ENCODE results near the gene MBP.

The MBP gene

GRCh38 chr18:77112747-77113092, 19.9 kb downstream of the MBP start:
- no peak for DNase-seq (ENCODE audit: extremely low spot score)
- no peak for TF ChIP-seq SUZ12 (IDR thresholded peaks at IDR 0.05)
- ChIA-PET CTCF (no interaction called here), POLR2A (no interaction called here)

- ChIA-PET POLR2A (no interaction called here), CTCF (no interaction called here)
- no peak for DNase-seq (ENCODE audit: extremely low spot score)
- TF ChIP-seq LEF1 (IDR thresholded peaks at IDR 0.05; ENCODE audit: borderline replicate concordance), result no peak
- TF ChIP-seq ZNF384 (IDR thresholded peaks at IDR 0.05), result no peak
- TF ChIP-seq FOXK2 (IDR thresholded peaks at IDR 0.05), result no peak
- no peak for TF ChIP-seq ARNT (IDR thresholded peaks at IDR 0.05)
- no peak for TF ChIP-seq BHLHE40 (IDR thresholded peaks at IDR 0.05; ENCODE audit: borderline replicate concordance)
These were observed 20.4 kb downstream of the MBP start for GRCh38 chr18:77111951-77112746.

GRCh38 chr18:77111449-77111848, 21.1 kb downstream of the MBP start:
- TF ChIP-seq SUZ12 (IDR thresholded peaks at IDR 0.05), result no peak
- TF ChIP-seq LEF1 (IDR thresholded peaks at IDR 0.05; ENCODE audit: borderline replicate concordance), result no peak
- no peak for TF ChIP-seq CTBP1 (IDR thresholded peaks at IDR 0.05; ENCODE audit: borderline replicate concordance)
- no peak for TF ChIP-seq TARDBP (IDR thresholded peaks at IDR 0.05)
- no peak for TF ChIP-seq L3MBTL2 (conservative IDR thresholded peaks at IDR 0.05)
- no peak for TF ChIP-seq ARNT (IDR thresholded peaks at IDR 0.05)
- no peak for TF ChIP-seq FOXA1 (IDR thresholded peaks at IDR 0.05)
- no peak for TF ChIP-seq PKNOX1 (IDR thresholded peaks at IDR 0.05)
- no peak for TF ChIP-seq FOXK2 (IDR thresholded peaks at IDR 0.05)
- TF ChIP-seq SP1 (IDR thresholded peaks at IDR 0.05), result no peak
- TF ChIP-seq ZNF384 (IDR thresholded peaks at IDR 0.05), result no peak
- no peak for TF ChIP-seq HDGF (IDR thresholded peaks at IDR 0.05; ENCODE audit: borderline replicate concordance)
- TF ChIP-seq FOXM1 (IDR thresholded peaks at IDR 0.05; ENCODE audit: borderline replicate concordance), result no peak
- TF ChIP-seq NFRKB (IDR thresholded peaks at IDR 0.05), result no peak
- TF ChIP-seq BHLHE40 (IDR thresholded peaks at IDR 0.05; ENCODE audit: borderline replicate concordance), result no peak
- TF ChIP-seq ELF4 (IDR thresholded peaks at IDR 0.05), result no peak
- no peak for DNase-seq (ENCODE audit: extremely low spot score)
- CTCF ChIA-PET, result no interaction called here
- POLR2A ChIA-PET, result no interaction called here

DNA sequence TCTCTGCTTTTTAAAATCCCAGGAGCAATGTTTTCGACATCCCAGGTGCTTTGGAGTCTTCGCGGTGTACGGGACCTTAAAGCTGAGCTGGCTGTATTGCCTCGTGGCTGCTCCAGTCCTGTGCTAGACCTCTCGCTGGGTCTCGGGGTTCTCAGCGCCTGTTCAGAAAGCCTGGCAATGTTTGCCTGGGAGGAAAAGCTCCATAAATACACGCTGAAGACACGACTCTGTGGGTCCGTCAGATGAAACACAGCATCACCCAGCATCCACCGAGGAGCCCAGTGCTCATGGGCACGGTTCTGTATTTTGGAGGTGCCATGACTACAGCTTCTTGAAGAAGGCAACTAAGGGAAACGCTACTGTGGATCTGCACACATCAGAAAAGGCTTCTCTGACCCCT, 21.6 kb downstream of the MBP start:
- ChIA-PET CTCF (no interaction called here), POLR2A (no interaction called here)
- DNase-seq (ENCODE audit: extremely low spot score), result no peak
- TF ChIP-seq CTBP1 (IDR thresholded peaks at IDR 0.05; ENCODE audit: borderline replicate concordance), result no peak
- TF ChIP-seq ARNT (IDR thresholded peaks at IDR 0.05), result no peak
- TF ChIP-seq FOXM1 (IDR thresholded peaks at IDR 0.05; ENCODE audit: borderline replicate concordance), result no peak

DNA sequence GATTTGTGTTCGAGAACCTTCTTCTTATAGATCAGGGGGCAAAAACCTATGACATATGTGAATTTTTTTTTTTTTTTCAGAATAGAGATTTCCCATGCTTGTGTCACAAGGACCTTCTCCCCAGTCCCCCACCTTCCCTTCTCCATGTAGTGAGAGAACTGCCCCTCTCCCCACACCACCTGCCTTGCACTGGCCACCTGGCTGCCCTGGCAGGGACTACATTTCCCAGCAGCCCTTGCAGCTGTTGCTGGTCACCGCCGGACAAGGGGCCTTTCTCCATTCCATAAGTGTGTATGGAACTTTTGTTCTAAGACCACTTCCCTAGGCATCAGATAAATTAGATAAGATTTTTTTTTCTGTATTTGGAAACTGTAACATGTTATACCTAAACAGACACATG, 22.2 kb downstream of the MBP start:
- ChIA-PET CTCF (no interaction called here), POLR2A (no interaction called here)
- DNase-seq (ENCODE audit: extremely low spot score), result no peak
- TF ChIP-seq TARDBP (IDR thresholded peaks at IDR 0.05) (no peak), ZNF384 (IDR thresholded peaks at IDR 0.05) (no peak), BHLHE40 (IDR thresholded peaks at IDR 0.05; ENCODE audit: borderline replicate concordance) (no peak), FOXK2 (IDR thresholded peaks at IDR 0.05) (no peak), FOXM1 (IDR thresholded peaks at IDR 0.05; ENCODE audit: borderline replicate concordance) (no peak)

DNA sequence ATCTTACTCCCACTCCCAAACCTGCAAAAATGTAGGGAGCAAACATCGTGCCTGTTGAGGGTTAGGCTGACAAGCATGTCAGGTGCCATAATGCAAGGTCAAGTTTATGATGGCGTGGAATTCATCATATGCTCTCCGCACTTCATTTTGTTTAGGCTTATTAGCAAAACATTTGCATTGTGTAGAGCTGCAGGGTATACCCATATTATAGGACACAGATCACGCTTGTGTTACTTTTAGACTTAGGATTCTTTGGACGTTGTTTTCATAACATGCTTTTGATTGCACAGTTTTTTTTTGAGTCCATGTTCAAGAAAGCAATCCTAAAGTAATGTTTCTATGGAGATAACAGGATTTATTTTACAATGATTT, 22.9 kb downstream of the MBP start:
- CTCF ChIA-PET, result no interaction called here
- DNase-seq (ENCODE audit: extremely low spot score), result no peak
- TF ChIP-seq FOXA1 (IDR thresholded peaks at IDR 0.05) (no peak), LEF1 (IDR thresholded peaks at IDR 0.05; ENCODE audit: borderline replicate concordance) (no peak), ARNT (IDR thresholded peaks at IDR 0.05) (no peak), FOXK2 (IDR thresholded peaks at IDR 0.05) (no peak), FOXM1 (IDR thresholded peaks at IDR 0.05; ENCODE audit: borderline replicate concordance) (no peak), SUZ12 (IDR thresholded peaks at IDR 0.05) (no peak), ZNF384 (IDR thresholded peaks at IDR 0.05) (no peak), NFRKB (IDR thresholded peaks at IDR 0.05) (no peak), SP1 (IDR thresholded peaks at IDR 0.05) (no peak), HDGF (IDR thresholded peaks at IDR 0.05; ENCODE audit: borderline replicate concordance) (no peak), CTBP1 (IDR thresholded peaks at IDR 0.05; ENCODE audit: borderline replicate concordance) (no peak), BHLHE40 (IDR thresholded peaks at IDR 0.05; ENCODE audit: borderline replicate concordance) (no peak)
- POLR2A ChIA-PET, result no interaction called here

- DNase-seq (ENCODE audit: extremely low spot score), result no peak
- CTCF ChIA-PET, result no interaction called here
- no peak for TF ChIP-seq ELF4 (IDR thresholded peaks at IDR 0.05)
- TF ChIP-seq PKNOX1 (IDR thresholded peaks at IDR 0.05), result no peak
- TF ChIP-seq NFRKB (IDR thresholded peaks at IDR 0.05), result no peak
- TF ChIP-seq TARDBP (IDR thresholded peaks at IDR 0.05), result no peak
- TF ChIP-seq ARNT (IDR thresholded peaks at IDR 0.05), result no peak
- TF ChIP-seq SUZ12 (IDR thresholded peaks at IDR 0.05), result no peak
- no peak for TF ChIP-seq ZNF384 (IDR thresholded peaks at IDR 0.05)
- no peak for TF ChIP-seq CTBP1 (IDR thresholded peaks at IDR 0.05; ENCODE audit: borderline replicate concordance)
- TF ChIP-seq BHLHE40 (IDR thresholded peaks at IDR 0.05; ENCODE audit: borderline replicate concordance), result no peak
- no peak for TF ChIP-seq FOXK2 (IDR thresholded peaks at IDR 0.05)
- no peak for TF ChIP-seq FOXA1 (IDR thresholded peaks at IDR 0.05)
- TF ChIP-seq HDGF (IDR thresholded peaks at IDR 0.05; ENCODE audit: borderline replicate concordance), result no peak
- no peak for TF ChIP-seq SP1 (IDR thresholded peaks at IDR 0.05)
- TF ChIP-seq L3MBTL2 (conservative IDR thresholded peaks at IDR 0.05), result no peak
- TF ChIP-seq LEF1 (IDR thresholded peaks at IDR 0.05; ENCODE audit: borderline replicate concordance), result no peak
- POLR2A ChIA-PET, result no interaction called here
These were observed 23.5 kb downstream of the MBP start for GRCh38 chr18:77108821-77109647.
